Effector memory CD4-positive, alpha-beta T cell (primary cell): ENCODE measurements around the gene NSDHL.
"Not testable (repeated sequence)": the region's sequence is repeated elsewhere in the genome, so short reads cannot be mapped to it uniquely, and the experiment has no call there.

Experiments
- DNase-seq, 3 donors: peaks; one replicate each; pipeline ENCODE4 v3.0.0-alpha.2; 2020
- H3K27ac ChIP-seq: 2 replicates; pipeline ENCODE4 v1.7.0; 2013; ENCODE audit warnings: mild to moderate bottlenecking, low read length, moderate library complexity; ENCODE audit not compliant: insufficient read depth, poor library complexity, severe bottlenecking
- H3K27me3 ChIP-seq: replicated peaks from 2 replicates; pipeline ENCODE4 v1.7.0; 2013; ENCODE audit warnings: mild to moderate bottlenecking, low read length; ENCODE audit not compliant: insufficient read depth, control insufficient read depth, poor library complexity, severe bottlenecking
- H3K36me3 ChIP-seq: 2 replicates; pipeline ENCODE4 v1.7.0; 2013; ENCODE audit warnings: mild to moderate bottlenecking, low read length, moderate library complexity; ENCODE audit not compliant: control insufficient read depth, insufficient read depth
- H3K4me1 ChIP-seq: 2 replicates; pipeline ENCODE4 v1.7.0; 2013; ENCODE audit warnings: low read length, mild to moderate bottlenecking; ENCODE audit not compliant: control insufficient read depth, insufficient read depth, poor library complexity, severe bottlenecking
- H3K4me3 ChIP-seq: 2 replicates; pipeline ENCODE4 v1.7.0; 2013; ENCODE audit warnings: low read length, low read depth, mild to moderate bottlenecking; ENCODE audit not compliant: insufficient read depth, poor library complexity, severe bottlenecking
- H3K9me3 ChIP-seq: 2 replicates; pipeline ENCODE4 v1.7.0; 2013; ENCODE audit warnings: mild to moderate bottlenecking, low read length, moderate library complexity; ENCODE audit not compliant: control insufficient read depth

The NSDHL gene

GRCh38 chrX:152910018-152910417 lies 79.2 kb downstream of the NSDHL start:
- not testable (repeated sequence) for H3K27me3 ChIP-seq, H3K36me3 ChIP-seq, DNase-seq, H3K9me3 ChIP-seq, H3K4me1 ChIP-seq, H3K4me3 ChIP-seq, H3K27ac ChIP-seq

GRCh38 chrX:152912106-152912505 lies 81.2 kb downstream of the NSDHL start:
- Histone ChIP-seq H3K36me3 (no peaks in the 10 kb centered on the region), H3K4me3 (no peak overlapping the region), H3K4me1 (no peaks in the 10 kb centered on the region), H3K27ac (no peak overlapping the region), H3K27me3 (no peaks in the 10 kb centered on the region), H3K9me3 (no peaks in the 10 kb centered on the region)
- no peak for DNase-seq

GRCh38 chrX:152912641-152913040 lies 81.8 kb downstream of the NSDHL start:
- Histone ChIP-seq H3K36me3 (no peaks in the 10 kb centered on the region), H3K4me1 (no peaks in the 10 kb centered on the region), H3K27me3 (no peaks in the 10 kb centered on the region), H3K9me3 (no peaks in the 10 kb centered on the region), H3K27ac (no peak overlapping the region), H3K4me3 (no peak overlapping the region)
- DNase-seq = no peak

DNA sequence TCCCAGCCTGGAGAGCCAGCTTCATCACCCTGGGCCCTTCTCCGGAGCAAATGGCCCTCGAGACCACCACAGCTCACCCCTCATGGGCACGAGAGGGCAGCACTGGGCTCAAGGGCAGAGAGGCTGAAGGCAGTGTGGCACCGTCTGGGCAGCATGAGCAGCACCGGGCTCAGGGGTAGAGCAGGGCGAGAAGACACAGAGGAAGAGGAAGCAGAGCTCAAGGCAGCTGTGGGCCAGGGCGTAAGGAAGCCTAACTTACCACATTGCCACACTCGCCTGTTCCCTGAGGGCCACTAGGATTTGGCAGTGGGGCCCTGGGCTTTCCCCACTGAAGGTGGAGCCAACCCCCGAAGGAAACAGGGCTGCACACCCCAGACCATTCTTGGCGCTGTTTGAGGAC lies 82.5 kb downstream of the NSDHL start:
- Histone ChIP-seq H3K4me3 (no peak overlapping the region), H3K27me3 (no peaks in the 10 kb centered on the region), H3K4me1 (no peaks in the 10 kb centered on the region), H3K36me3 (no peaks in the 10 kb centered on the region), H3K27ac (no peak overlapping the region), H3K9me3 (no peaks in the 10 kb centered on the region)
- DNase-seq = no peak

DNA sequence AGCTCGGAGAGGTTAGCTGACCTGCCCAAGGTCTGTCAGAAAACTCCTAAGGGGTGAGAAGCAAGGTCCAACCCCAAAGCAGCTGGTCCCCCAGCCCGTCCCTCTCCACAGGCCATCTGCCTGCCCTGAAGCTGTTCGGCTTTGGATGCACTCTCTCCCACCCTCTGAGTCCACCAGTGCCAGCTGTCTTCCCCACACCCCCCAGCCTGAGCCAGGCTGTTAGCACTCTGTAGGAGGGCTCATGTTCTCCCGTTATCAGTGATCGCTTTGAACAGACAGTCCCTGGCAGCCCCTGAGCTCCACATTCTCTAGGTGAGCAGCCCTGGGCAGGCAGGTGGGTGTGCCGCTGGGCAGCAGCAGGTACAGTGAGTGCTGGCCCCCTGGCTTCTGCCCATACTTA lies 83.0 kb downstream of the NSDHL start:
- H3K9me3 ChIP-seq = no peaks in the 10 kb centered on the region
- no peaks in the 10 kb centered on the region for H3K36me3 ChIP-seq
- H3K27ac ChIP-seq = no peak overlapping the region
- no peaks in the 10 kb centered on the region for H3K27me3 ChIP-seq
- H3K4me3 ChIP-seq = no peak overlapping the region
- no peaks in the 10 kb centered on the region for H3K4me1 ChIP-seq
- DNase-seq = no peak

GRCh38 chrX:152915541-152916241 lies 84.8 kb downstream of the NSDHL start:
- Histone ChIP-seq H3K4me3 (no peak overlapping the region), H3K27me3 (no peaks in the 10 kb centered on the region), H3K4me1 (no peaks in the 10 kb centered on the region), H3K36me3 (no peaks in the 10 kb centered on the region), H3K9me3 (no peaks in the 10 kb centered on the region), H3K27ac (no peak overlapping the region)
- no peak for DNase-seq

- no peak overlapping the region for H3K4me3 ChIP-seq
- no peaks in the 10 kb centered on the region for H3K36me3 ChIP-seq
- H3K27me3 ChIP-seq = no peaks in the 10 kb centered on the region
- no peak for DNase-seq
- H3K4me1 ChIP-seq = no peaks in the 10 kb centered on the region
- no peak overlapping the region for H3K27ac ChIP-seq
- H3K9me3 ChIP-seq = no peaks in the 10 kb centered on the region
Measured at GRCh38 chrX:152917656-152918579, 87.1 kb downstream of the NSDHL start.

DNA sequence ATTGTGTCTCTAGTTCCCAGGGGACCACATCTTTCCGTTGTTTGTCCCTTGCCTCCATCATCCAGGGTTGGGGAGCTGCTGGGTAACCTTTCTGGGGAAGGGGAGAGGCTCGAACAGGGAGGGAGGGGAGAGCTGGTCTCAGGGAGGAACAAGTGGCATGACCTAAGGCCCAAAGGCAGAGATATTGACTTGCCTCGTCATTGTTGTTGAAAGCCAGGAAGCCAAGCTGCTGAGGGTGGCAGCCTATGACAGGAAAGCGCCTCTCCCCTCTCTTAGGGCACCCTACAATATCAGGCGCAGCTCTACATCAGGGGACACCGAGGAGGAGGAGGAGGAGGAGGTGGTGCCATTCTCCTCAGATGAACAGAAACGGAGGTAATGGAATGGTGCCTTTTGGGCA lies 87.8 kb downstream of the NSDHL start:
- H3K4me3 ChIP-seq = no peak overlapping the region

More for the DNA sequence above, 87.8 kb downstream of the NSDHL start:
- Histone ChIP-seq H3K4me1 (no peaks in the 10 kb centered on the region), H3K27me3 (no peaks in the 10 kb centered on the region), H3K9me3 (no peaks in the 10 kb centered on the region), H3K36me3 (no peaks in the 10 kb centered on the region), H3K27ac (no peak overlapping the region)
- DNase-seq = no peak
